ENCODE measurements around the gene PALLD.

DNA sequence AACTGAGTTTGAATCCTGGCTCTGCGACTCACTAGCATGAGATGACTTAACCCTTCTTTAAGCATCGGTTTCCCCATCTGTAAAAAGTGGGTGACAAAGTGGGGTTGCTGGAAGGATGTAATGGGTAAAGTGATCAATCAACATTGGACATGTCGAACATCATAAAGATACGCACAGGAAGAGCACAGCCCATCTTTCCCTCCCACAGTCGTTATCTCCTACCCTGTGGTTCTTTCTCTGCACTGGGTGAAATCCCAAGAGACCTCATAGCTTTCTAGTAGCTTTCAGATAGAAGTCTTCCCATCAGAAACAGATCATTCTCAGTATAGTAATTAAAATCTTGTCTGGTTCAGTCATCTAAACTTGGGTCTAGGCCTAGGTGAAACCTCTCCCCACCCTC is 296.7 kb downstream of the PALLD start:
- no peak for TF ChIP-seq POLR2A (IDR thresholded peaks at IDR 0.05; ENCODE audit: low read depth, low read length)
- TF ChIP-seq, protein P1, sequence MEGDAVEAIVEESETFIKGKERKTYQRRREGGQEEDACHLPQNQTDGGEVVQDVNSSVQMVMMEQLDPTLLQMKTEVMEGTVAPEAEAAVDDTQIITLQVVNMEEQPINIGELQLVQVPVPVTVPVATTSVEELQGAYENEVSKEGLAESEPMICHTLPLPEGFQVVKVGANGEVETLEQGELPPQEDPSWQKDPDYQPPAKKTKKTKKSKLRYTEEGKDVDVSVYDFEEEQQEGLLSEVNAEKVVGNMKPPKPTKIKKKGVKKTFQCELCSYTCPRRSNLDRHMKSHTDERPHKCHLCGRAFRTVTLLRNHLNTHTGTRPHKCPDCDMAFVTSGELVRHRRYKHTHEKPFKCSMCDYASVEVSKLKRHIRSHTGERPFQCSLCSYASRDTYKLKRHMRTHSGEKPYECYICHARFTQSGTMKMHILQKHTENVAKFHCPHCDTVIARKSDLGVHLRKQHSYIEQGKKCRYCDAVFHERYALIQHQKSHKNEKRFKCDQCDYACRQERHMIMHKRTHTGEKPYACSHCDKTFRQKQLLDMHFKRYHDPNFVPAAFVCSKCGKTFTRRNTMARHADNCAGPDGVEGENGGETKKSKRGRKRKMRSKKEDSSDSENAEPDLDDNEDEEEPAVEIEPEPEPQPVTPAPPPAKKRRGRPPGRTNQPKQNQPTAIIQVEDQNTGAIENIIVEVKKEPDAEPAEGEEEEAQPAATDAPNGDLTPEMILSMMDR (IDR thresholded peaks at IDR 0.05; ENCODE audit: extremely low read depth in 1 of 2, insufficient read depth in 1 of 2, low read depth in 1 of 2, low read length in 2 of 2) = no peak

Measured in endothelial cell of umbilical vein (primary cell).